ES-I3 (cell line): Measurements from ENCODE around the gene DLG2.

ENCODE experiments used
- H3K36me3 ChIP-seq: 2 replicates; pipeline ENCODE4 v1.6.1; 2013; ENCODE audit warnings: mild to moderate bottlenecking, low read length, control low read depth, moderate library complexity; ENCODE audit not compliant: insufficient read depth
- H3K4me1 ChIP-seq: 2 replicates; pipeline ENCODE4 v1.6.1; 2013; ENCODE audit warnings: mild to moderate bottlenecking, control low read depth, low read length; ENCODE audit not compliant: insufficient read depth
- H3K9ac ChIP-seq: 2 replicates; pipeline ENCODE4 v1.6.1; 2013; ENCODE audit warnings: low read depth, mild to moderate bottlenecking, low read length, moderate library complexity
- H3K9me3 ChIP-seq: 2 replicates; pipeline ENCODE4 v1.6.1; 2013; ENCODE audit warnings: mild to moderate bottlenecking, low read length, moderate library complexity; ENCODE audit not compliant: control insufficient read depth, insufficient read depth

The DLG2 gene

GRCh38 chr11:84969103-84969502, 658.0 kb downstream of the DLG2 start:
- H3K9me3 ChIP-seq = no peaks in the 10 kb centered on the region
- H3K4me1 ChIP-seq = peaks cover 11% of the 10 kb centered on the region; the same call in 1 of the 2 replicates
- H3K36me3 ChIP-seq = no peaks in the 10 kb centered on the region
- no peak overlapping the region for H3K9ac ChIP-seq

- no peaks in the 10 kb centered on the region for H3K36me3 ChIP-seq
- no peak overlapping the region for H3K9ac ChIP-seq
- no peaks in the 10 kb centered on the region for H3K9me3 ChIP-seq
- peaks cover 11% of the 10 kb centered on the region; the same call in 1 of the 2 replicates for H3K4me1 ChIP-seq
Observed at GRCh38 chr11:84965484-84965883, 661.7 kb downstream of the DLG2 start.

DNA sequence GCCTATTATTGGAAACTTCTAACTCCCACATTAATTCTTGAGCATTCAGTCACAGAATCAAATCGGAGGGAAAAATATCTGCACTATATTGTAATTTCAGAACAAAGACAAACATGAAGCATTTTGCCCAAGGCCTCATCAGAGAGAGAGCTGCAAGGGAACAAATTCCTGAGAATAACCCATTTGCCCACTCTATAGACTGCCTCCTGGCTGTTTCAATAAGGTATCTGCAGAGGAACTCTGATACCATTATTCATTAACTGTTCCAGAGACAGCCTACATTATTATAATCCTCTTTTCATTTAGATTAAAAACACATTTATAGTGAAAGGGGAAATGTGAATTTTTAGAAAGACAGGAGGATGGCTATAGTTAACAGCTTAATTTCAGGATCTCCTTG, 663.9 kb downstream of the DLG2 start:
- Histone ChIP-seq H3K36me3 (no peaks in the 10 kb centered on the region; the same call in 1 of the 2 replicates), H3K4me1 (peaks cover 11% of the 10 kb centered on the region; the same call in 1 of the 2 replicates), H3K9ac (no peak overlapping the region), H3K9me3 (no peaks in the 10 kb centered on the region)

GRCh38 chr11:84962018-84962417, 665.1 kb downstream of the DLG2 start:
- Histone ChIP-seq H3K9me3 (no peaks in the 10 kb centered on the region), H3K9ac (no peak overlapping the region), H3K36me3 (no peaks in the 10 kb centered on the region; the same call in 1 of the 2 replicates), H3K4me1 (peaks cover 11% of the 10 kb centered on the region; the same call in 1 of the 2 replicates)

GRCh38 chr11:84958295-84958694, 668.8 kb downstream of the DLG2 start:
- H3K9ac ChIP-seq = no peak overlapping the region
- H3K9me3 ChIP-seq = no peaks in the 10 kb centered on the region
- no peaks in the 10 kb centered on the region; the same call in 1 of the 2 replicates for H3K36me3 ChIP-seq
- no peaks in the 10 kb centered on the region for H3K4me1 ChIP-seq

GRCh38 chr11:84950569-84951270, 676.4 kb downstream of the DLG2 start:
- H3K9ac ChIP-seq = no peak overlapping the region
- H3K4me1 ChIP-seq = peaks cover 13% of the 10 kb centered on the region
- no peaks in the 10 kb centered on the region for H3K36me3 ChIP-seq
- H3K9me3 ChIP-seq = no peaks in the 10 kb centered on the region

DNA sequence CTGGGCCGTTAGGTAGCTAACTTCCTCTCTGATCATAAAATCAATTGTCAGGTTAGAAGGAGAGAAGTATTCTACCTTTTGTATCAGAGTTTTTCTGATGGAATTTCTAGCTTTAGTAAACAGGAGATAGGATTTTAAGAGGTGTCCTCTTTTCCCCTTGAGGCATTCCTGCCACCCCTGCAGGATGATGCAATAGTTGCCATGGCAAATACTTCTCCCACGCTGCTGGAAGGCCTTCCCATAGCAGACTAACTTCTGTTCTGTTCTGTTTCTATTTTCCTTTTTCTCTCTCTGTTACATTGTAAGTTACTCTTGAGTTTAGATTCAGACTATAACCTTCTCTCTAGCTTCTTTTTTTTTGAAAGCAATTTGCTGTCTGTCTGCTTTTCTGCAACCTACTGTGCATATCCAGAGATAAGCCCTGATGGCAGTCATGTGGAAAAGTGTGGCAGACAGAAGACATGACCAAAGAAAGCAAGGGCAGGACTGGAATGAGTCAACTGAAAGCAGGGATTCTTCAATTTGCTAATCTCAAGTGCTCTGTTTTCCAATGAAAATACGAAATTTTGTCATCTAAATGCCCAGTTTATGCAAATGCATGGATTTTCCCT, 679.1 kb downstream of the DLG2 start:
- Histone ChIP-seq H3K9me3 (no peaks in the 10 kb centered on the region; the same call in 1 of the 2 replicates), H3K9ac (no peak overlapping the region), H3K36me3 (no peaks in the 10 kb centered on the region), H3K4me1 (peaks cover 13% of the 10 kb centered on the region)

- no peaks in the 10 kb centered on the region for H3K36me3 ChIP-seq
- no peaks in the 10 kb centered on the region; the same call in 1 of the 2 replicates for H3K9me3 ChIP-seq
- peaks cover 13% of the 10 kb centered on the region for H3K4me1 ChIP-seq
Observed at GRCh38 chr11:84947070-84947469, 680.1 kb downstream of the DLG2 start.

DNA sequence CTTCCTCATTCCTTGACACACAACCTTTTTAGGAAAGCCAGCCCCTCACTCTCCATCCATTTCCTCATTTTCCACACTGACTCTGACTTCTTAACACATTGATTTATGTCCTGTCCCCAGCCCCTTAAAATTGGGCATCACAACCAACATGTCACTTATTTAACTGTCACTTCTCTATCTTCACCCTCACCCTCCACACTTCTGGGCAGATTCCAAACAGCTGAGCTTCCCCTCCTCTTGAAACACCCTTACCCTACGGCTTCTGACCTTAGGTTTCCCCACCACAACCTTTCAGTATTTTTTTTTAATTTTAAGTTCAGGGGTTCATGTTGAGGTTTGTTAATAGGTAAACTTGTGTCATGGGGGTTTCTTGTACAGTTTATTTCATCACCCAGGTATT, 696.3 kb downstream of the DLG2 start:
- Histone ChIP-seq H3K9me3 (no peaks in the 10 kb centered on the region), H3K36me3 (no peaks in the 10 kb centered on the region), H3K4me1 (no peaks in the 10 kb centered on the region), H3K9ac (no peak overlapping the region)

More at GRCh38 chr11:84947070-84947469, 680.1 kb downstream of the DLG2 start:
- no peak overlapping the region for H3K9ac ChIP-seq

GRCh38 chr11:84929738-84930137, 697.4 kb downstream of the DLG2 start:
- Histone ChIP-seq H3K9me3 (no peaks in the 10 kb centered on the region), H3K9ac (no peak overlapping the region), H3K4me1 (no peaks in the 10 kb centered on the region), H3K36me3 (no peaks in the 10 kb centered on the region)

- Histone ChIP-seq H3K9me3 (no peaks in the 10 kb centered on the region), H3K4me1 (peaks cover 29% of the 10 kb centered on the region), H3K36me3 (no peaks in the 10 kb centered on the region), H3K9ac (no peak overlapping the region)
Observed at GRCh38 chr11:84924154-84924692, 702.9 kb downstream of the DLG2 start.

GRCh38 chr11:84923489-84923888, 703.7 kb downstream of the DLG2 start:
- H3K9me3 ChIP-seq = no peaks in the 10 kb centered on the region
- peaks cover 29% of the 10 kb centered on the region for H3K4me1 ChIP-seq
- H3K9ac ChIP-seq = no peak overlapping the region
- H3K36me3 ChIP-seq = no peaks in the 10 kb centered on the region

- H3K9me3 ChIP-seq = no peaks in the 10 kb centered on the region
Observed at GRCh38 chr11:84922836-84923235, 704.3 kb downstream of the DLG2 start.

DNA sequence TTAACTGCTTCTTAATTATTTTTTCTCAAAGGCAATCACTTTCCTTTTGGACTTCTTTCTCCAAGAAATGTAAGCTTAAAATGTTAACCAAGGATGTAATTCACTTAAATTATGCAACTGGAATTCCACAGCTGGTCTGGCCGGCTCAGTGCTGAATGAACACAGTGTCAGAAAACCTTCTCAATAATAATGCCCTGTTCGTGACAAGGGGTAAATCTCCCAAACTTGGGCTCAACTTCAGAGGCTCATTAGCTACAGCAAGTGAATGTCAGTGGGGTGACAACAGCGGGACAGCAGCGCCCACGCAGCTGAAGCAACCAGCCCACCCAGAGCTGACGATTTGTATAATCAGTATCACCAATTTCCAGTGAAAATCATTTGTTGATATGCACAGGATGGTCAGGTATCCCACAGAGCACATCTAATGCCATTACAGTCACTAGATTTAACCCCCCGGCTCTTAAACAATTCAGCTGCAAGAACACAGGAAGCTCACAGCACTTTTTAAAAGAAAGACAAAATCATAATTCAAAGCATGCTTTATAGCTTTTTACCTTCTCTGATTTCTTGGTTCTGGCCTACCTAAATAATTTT, 704.8 kb downstream of the DLG2 start:
- peak overlapping the region; percentile 43; the same call in 1 of the 2 replicates for H3K9ac ChIP-seq
- H3K9me3 ChIP-seq = no peaks in the 10 kb centered on the region
- H3K4me1 ChIP-seq = peaks cover 29% of the 10 kb centered on the region
- H3K36me3 ChIP-seq = no peaks in the 10 kb centered on the region

More at GRCh38 chr11:84922836-84923235, 704.3 kb downstream of the DLG2 start:
- H3K36me3 ChIP-seq = no peaks in the 10 kb centered on the region
- H3K4me1 ChIP-seq = peaks cover 29% of the 10 kb centered on the region
- peak overlapping the region; percentile 43; the same call in 1 of the 2 replicates for H3K9ac ChIP-seq
